Heart left ventricle (tissue), 13 donors: ENCODE data around the gene CLSTN2.

Source experiments
- POLR2A ChIP-seq, 2 donors: fragments of 450-650 bp; IDR thresholded peaks; one replicate each; pipeline ENCODE4 v1.6.1; 2017; ENCODE audit warnings: antibody characterized with exemption in 2 of 2, mild to moderate bottlenecking in 2 of 2, moderate library complexity in 2 of 2
- TF ChIP-seq, protein P1 (sequence below), 12 donors: fragments of 200-600 bp; sonication (generic) in 4 of 12; IDR thresholded peaks; one replicate each; pipeline versions ENCODE4 v1.5.0 to v1.8.0; 2018 to 2022; ENCODE audit warnings: antibody characterized with exemption in 12 of 12, mild to moderate bottlenecking in 5 of 12
- donor health status: ischemic (EF 13 %, LVEDD 7.1; RV severe dilation, severe dysfunction).
- donor health status: DM: no; HTN: yes; CAD: no.
- donor health status: DM: no; HTN: no; CAD: no.
- donor health status: ischemic (EF 25% LVEDD 6.9; RV normal size, moderate dysfunction).
- donor health status: ischemic (EF 25% LVEDD 5.7; RV mildly dilated, moderate dysfunction).
- donor health status: ischemic (EF 35%, LVEDD 5.7; RV mildly dilated, moderate dysfunction).
- donor health status: nonischemic (EF 11% LVEDD 7.7; RV severe dilation, severe dysfunction).
- donor health status: DM: yes; HTN: yes; CAD: no.
- donor health status: PGD.
- donor health status: ischemic (EF 29% LVEDD 5.4; RV normal size, mild dysfunction).
- donor health status: nonischemic (EF 23%, LVEDD 6.1; RV moderate dilation, normal function).

DNA sequence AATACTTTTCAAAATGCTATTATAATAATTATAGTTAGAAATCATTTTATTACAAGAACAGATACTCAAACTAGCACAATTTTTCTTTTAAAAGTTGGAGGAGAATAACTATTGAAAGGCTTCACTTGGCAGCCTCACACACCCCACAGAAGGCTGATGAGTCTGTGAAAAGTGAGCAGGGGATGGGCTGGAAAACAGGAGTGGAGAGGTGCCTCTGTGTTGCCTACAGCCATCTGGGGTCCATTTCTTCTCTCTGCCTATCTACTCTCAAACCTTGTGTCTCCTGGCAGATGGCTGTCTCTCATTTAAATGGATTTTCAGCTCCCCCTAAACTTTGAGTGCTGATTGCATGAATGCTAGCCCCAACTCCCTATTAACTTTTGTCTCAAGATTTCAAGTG, 230.8 kb downstream of the CLSTN2 start:
- TF ChIP-seq, protein P1, sequence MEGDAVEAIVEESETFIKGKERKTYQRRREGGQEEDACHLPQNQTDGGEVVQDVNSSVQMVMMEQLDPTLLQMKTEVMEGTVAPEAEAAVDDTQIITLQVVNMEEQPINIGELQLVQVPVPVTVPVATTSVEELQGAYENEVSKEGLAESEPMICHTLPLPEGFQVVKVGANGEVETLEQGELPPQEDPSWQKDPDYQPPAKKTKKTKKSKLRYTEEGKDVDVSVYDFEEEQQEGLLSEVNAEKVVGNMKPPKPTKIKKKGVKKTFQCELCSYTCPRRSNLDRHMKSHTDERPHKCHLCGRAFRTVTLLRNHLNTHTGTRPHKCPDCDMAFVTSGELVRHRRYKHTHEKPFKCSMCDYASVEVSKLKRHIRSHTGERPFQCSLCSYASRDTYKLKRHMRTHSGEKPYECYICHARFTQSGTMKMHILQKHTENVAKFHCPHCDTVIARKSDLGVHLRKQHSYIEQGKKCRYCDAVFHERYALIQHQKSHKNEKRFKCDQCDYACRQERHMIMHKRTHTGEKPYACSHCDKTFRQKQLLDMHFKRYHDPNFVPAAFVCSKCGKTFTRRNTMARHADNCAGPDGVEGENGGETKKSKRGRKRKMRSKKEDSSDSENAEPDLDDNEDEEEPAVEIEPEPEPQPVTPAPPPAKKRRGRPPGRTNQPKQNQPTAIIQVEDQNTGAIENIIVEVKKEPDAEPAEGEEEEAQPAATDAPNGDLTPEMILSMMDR (IDR thresholded peaks at IDR 0.05): no peak
- no peak for TF ChIP-seq POLR2A (IDR thresholded peaks at IDR 0.05)
